Spinal cord (tissue), 10 donors: ENCODE data around the gene ME1. TPM values are rescaled to one million over a fixed set of nuclear protein-coding genes. Genes with fewer than 3 reads are reported as not detected.
"Not testable (repeated sequence)": the region's sequence is repeated elsewhere in the genome, so short reads cannot be mapped to it uniquely, and the experiment has no call there.

ENCODE experiments used
- DNase-seq, 6 donors: peaks; one replicate each; pipeline versions ENCODE4 v3.0.0 to v3.0.0-alpha.2; 2013 to 2015; ENCODE audit warnings: low spot score in 6 of 6, low read depth in 4 of 6
- H3K27ac ChIP-seq: one replicate; pipeline ENCODE4 v1.5.1; 2013; ENCODE audit warnings: low read depth, low read length, control low read depth
- H3K27me3 ChIP-seq: one replicate; pipeline ENCODE4 v1.6.1; 2013; ENCODE audit warnings: low read length; ENCODE audit not compliant: control insufficient read depth, insufficient read depth
- H3K36me3 ChIP-seq: one replicate; pipeline ENCODE4 v1.6.1; 2013; ENCODE audit warnings: low read length; ENCODE audit not compliant: control insufficient read depth, insufficient read depth
- H3K4me1 ChIP-seq: one replicate; pipeline ENCODE4 v1.6.1; 2013; ENCODE audit warnings: low read length; ENCODE audit not compliant: control insufficient read depth, insufficient read depth
- H3K4me3 ChIP-seq: one replicate; pipeline ENCODE4 v1.5.1; 2013; ENCODE audit warnings: low read depth, low read length, control low read depth
- H3K9me3 ChIP-seq: one replicate; pipeline ENCODE4 v1.6.1; 2013; ENCODE audit warnings: low read length; ENCODE audit not compliant: control insufficient read depth, insufficient read depth
- WGBS: methylation state at CpG from one replicate; pipeline ENCODE4 v1.1.5; 2013; ENCODE audit warnings: missing lambda C conversion rate; ENCODE audit not compliant: insufficient coverage; 5-methylcytosine and 5-hydroxymethylcytosine counted together
- polyA plus RNA-seq, 2 donors: library from polyadenylated mRNA; unstranded; fragments of 120-200 nt; gene quantifications; one replicate each; pipeline ENCODE4 v1.2.1, GENCODE V29; 2013; ENCODE audit not compliant: insufficient read length in 2 of 2
- total RNA-seq, 2 donors: library from RNA; depleted of rRNA in 1 of 2; stranded (reverse); fragments of 120-200 nt in 1 of 2; fragments of >200 nt in 1 of 2; gene quantifications; one replicate each; pipeline versions ENCODE4 v1.2.3 to v1.2.4, GENCODE V29; 2013 to 2014
- donor health status: healthy.

The ME1 gene
- total and polyA plus RNA-seq, 4 donors, result 8.4 to 23.8 (median 18.6) TPM

DNA sequence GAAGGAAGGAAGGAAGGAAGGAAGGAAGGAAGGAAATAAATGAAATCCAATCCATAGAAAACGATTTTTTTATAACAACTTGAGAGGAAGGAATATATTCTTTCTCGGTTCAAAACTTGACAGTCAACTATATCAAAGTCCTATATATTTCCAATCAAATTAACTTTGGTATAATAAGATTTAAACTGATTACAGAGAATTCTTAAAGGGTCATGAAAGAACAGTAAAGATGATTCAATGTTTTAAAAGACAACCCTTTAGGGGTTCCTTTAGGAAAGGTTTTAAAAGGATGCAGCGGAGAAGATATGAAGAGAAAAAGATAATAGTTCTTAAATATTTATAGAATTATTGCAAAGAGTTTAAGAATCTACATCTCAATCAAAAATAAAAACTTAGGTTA, 61.2 kb downstream of the ME1 start:
- no CpG with 5 or more reads among the region's 3 CpGs for WGBS
- Histone ChIP-seq H3K4me1 (peaks cover 7% of the 10 kb centered on the region), H3K27ac (no peak overlapping the region), H3K27me3 (no peaks in the 10 kb centered on the region), H3K36me3 (no peaks in the 10 kb centered on the region), H3K4me3 (no peak overlapping the region), H3K9me3 (no peaks in the 10 kb centered on the region)
- DNase-seq, result no peak

DNA sequence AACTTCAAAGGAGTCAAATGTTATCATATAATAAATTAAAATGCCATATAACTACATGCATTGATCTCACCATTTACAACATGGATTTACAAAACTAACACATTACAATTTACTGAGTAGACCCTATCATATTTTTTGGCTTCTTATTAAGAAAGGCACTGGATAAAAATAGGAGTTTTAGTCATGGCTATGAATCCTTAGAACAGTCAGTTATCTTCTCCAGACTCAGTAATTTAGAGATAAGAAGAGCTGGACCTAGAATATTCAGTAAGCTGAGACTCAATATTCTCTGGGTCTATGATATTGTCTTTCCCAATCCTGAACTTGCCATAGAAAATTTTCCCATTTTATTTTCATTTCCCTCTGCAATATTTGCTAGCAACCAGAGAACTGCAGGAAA, 62.3 kb downstream of the ME1 start:
- Histone ChIP-seq H3K27ac (no peak overlapping the region), H3K4me3 (no peak overlapping the region), H3K4me1 (peaks cover 7% of the 10 kb centered on the region), H3K36me3 (no peaks in the 10 kb centered on the region), H3K27me3 (no peaks in the 10 kb centered on the region), H3K9me3 (no peaks in the 10 kb centered on the region)
- no peak for DNase-seq

DNA sequence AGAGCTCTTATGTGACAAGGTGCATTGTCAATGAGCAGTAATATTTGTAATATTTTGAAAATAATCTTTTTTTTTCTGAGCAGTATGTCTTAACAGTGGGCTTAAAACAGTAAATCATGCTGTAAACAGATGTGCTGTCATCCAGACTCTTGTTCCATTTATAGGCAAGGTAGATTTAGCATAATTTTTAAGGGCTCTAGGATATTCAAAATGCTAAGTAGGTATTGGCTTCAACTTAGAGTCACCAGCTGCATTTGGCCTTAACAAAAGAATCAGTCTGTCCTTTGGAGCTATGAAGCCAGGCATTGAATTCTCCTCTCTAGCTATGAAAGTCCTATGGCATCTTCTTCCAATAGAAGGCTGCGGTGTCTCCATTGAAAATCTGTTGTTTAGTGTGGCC, 63.7 kb downstream of the ME1 start:
- Histone ChIP-seq H3K4me1 (peaks cover 7% of the 10 kb centered on the region), H3K4me3 (no peak overlapping the region), H3K27ac (no peak overlapping the region), H3K27me3 (no peaks in the 10 kb centered on the region), H3K9me3 (no peaks in the 10 kb centered on the region), H3K36me3 (no peaks in the 10 kb centered on the region)
- DNase-seq, result no peak
- no CpG with 5 or more reads among the region's 1 CpG for WGBS

DNA sequence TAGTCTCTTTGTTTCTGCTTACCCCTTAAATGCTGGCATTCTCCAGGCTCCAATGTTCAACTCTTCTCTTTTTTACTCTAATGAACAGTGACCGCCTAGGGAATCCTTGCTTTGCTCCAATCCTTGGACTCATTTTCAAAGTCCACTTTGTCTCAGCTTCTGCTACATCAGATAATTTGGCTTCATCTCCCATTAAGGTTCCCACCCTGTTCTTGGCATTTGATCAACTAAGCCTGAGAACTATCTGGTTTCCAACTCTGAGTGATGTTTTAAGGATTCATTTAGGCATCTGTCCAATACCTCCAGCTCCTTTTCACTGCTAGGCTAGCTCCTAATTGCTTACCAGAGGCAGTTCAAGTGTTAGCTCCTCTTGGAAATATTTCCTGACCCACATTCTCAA, 64.9 kb downstream of the ME1 start:
- Histone ChIP-seq H3K4me1 (peaks cover 7% of the 10 kb centered on the region), H3K27ac (peak overlapping the region; percentile 63), H3K9me3 (no peaks in the 10 kb centered on the region), H3K36me3 (no peaks in the 10 kb centered on the region), H3K4me3 (no peak overlapping the region), H3K27me3 (no peaks in the 10 kb centered on the region)
- peak; percentile 45 to 91 (median 61) for DNase-seq
- 13% methylated on average over 1 of the region's 1 CpG for WGBS

DNA sequence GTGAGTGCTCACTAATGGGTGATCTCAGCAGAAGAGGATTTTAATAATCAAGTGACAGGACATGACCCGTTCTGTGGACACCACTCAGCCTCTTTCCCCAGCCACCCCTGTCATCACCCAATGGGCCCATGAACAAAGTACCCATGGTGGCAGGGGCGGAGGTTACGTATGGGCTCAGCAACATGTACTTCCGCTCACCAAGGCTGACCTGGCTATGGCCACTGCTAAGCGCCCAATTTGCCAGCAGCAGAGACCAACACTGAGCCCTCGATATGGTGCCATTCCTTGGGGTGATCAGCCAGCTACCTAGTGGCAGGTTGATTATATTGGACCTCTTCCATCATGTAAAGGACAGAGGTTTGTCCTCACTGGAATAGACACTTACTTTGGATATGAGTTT, 68.5 kb downstream of the ME1 start:
- WGBS, result 100% methylated on average over 6 of the region's 6 CpGs
- not testable (repeated sequence) for H3K9me3 ChIP-seq, H3K36me3 ChIP-seq, H3K4me1 ChIP-seq, DNase-seq, H3K27me3 ChIP-seq, H3K27ac ChIP-seq, H3K4me3 ChIP-seq

DNA sequence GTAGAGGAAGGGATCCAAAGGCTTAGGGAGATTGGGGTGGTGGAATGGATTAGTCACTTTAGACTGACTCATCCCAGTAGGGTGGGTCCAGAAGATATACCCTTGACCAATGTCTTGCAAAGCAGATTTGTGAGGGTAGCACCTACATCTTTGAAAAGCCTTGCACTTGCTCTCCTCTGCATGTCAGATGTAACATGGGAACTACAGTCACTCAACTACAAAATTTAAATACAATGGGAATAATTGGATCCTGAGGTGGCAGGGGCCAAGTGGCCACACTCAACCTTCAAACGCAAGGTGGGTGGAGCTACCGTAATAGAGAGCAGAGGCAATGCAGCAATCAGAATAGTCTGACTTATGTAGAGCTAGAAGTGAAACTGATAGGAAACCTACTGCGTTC, 71.2 kb downstream of the ME1 start:
- H3K9me3 ChIP-seq, result no peaks in the 10 kb centered on the region
- DNase-seq, result no peak
- no peaks in the 10 kb centered on the region for H3K36me3 ChIP-seq
- no peak overlapping the region for H3K27ac ChIP-seq
- H3K4me1 ChIP-seq, result no peaks in the 10 kb centered on the region
- WGBS, result 100% methylated on average over 2 of the region's 3 CpGs
- no peaks in the 10 kb centered on the region for H3K27me3 ChIP-seq
- no peak overlapping the region for H3K4me3 ChIP-seq

GRCh38 chr6:83354747-83355146, 76.1 kb downstream of the ME1 start:
- H3K27me3 ChIP-seq, result no peaks in the 10 kb centered on the region
- no peaks in the 10 kb centered on the region for H3K9me3 ChIP-seq
- DNase-seq, result no peak
- no peak overlapping the region for H3K4me3 ChIP-seq
- no CpG with 5 or more reads among the region's 1 CpG for WGBS
- no peaks in the 10 kb centered on the region for H3K4me1 ChIP-seq
- H3K27ac ChIP-seq, result no peak overlapping the region
- no peaks in the 10 kb centered on the region for H3K36me3 ChIP-seq

DNA sequence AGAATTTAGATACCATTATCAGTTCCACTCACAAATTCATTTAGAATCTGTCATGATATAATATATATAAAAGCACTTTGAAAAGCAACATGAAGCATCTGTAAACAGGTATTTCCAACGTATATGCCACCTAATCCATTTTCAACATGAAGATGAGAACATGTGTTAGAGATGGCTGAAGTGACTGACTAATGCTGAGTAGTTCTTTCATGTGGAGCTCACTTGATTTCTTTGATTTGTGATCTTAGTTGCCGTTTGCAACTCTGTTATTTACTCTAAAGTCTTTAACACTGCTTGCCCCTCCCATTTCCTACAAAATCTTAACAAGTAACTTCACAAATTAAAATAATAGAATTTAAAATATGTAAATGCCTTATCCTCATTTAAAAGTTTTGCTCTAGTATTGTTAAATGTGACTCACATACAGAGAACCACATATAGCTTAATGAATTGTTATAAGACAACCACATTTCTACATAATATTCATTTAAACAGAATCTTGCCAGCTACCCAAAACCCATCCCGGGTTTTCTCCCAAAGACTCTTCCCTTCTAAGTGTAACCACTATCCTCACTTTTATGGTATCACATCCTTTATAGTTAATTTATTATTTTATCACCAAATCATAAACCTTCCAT, 78.3 kb downstream of the ME1 start:
- H3K9me3 ChIP-seq, result no peaks in the 10 kb centered on the region
- no peak overlapping the region for H3K4me3 ChIP-seq
- DNase-seq, result no peak
- no CpG with 5 or more reads among the region's 3 CpGs for WGBS
- H3K36me3 ChIP-seq, result no peaks in the 10 kb centered on the region
- H3K4me1 ChIP-seq, result no peaks in the 10 kb centered on the region
- no peaks in the 10 kb centered on the region for H3K27me3 ChIP-seq
- H3K27ac ChIP-seq, result no peak overlapping the region

DNA sequence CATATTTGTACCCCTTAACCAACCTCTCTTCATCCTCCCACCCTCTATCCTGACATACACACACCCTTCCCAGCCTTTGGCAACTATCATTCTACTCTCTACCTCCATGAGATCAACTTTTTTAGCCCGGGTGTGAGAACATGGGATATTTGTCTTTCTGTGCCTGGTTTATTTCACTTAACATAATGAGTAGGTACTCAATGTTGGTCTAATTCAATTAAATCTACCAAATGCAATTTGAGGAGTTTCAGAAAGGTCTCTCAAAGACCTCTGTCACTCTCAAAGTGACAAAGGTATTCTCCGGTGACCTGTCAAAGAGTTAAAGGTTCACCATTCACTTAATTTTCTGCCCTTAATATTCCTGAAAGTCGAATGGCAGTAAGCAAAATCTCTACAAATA, 87.7 kb downstream of the ME1 start:
- no peak overlapping the region for H3K27ac ChIP-seq
- no peaks in the 10 kb centered on the region for H3K27me3 ChIP-seq
- H3K9me3 ChIP-seq, result no peaks in the 10 kb centered on the region
- H3K36me3 ChIP-seq, result no peaks in the 10 kb centered on the region
- WGBS, result no CpG with 5 or more reads among the region's 3 CpGs
- H3K4me3 ChIP-seq, result no peak overlapping the region
- H3K4me1 ChIP-seq, result no peaks in the 10 kb centered on the region
- DNase-seq, result no peak

GRCh38 chr6:83341765-83342164, 89.1 kb downstream of the ME1 start:
- 80% methylated on average over 1 of the region's 2 CpGs for WGBS
- Histone ChIP-seq H3K36me3 (no peaks in the 10 kb centered on the region), H3K27ac (no peak overlapping the region), H3K4me1 (no peaks in the 10 kb centered on the region), H3K9me3 (no peaks in the 10 kb centered on the region), H3K27me3 (no peaks in the 10 kb centered on the region), H3K4me3 (no peak overlapping the region)
- no peak for DNase-seq
